NCI-H1436 (cell line): ENCODE data around the gene WNT9A.
"Not testable (repeated sequence)": the region's sequence is repeated elsewhere in the genome, so short reads cannot be mapped to it uniquely, and the experiment has no call there.

Experiments used
- DNase-seq: peaks from one replicate; lab custom pipeline; 2025; lab: John Stamatoyannopoulos, UW

WNT9A gene

GRCh38 chr1:227910511-227911153 lies 37.1 kb downstream of the WNT9A start:
- no peak for DNase-seq

GRCh38 chr1:227909923-227910328 lies 37.8 kb downstream of the WNT9A start:
- DNase-seq: not testable (repeated sequence)

- DNase-seq: no peak
Observed at GRCh38 chr1:227909188-227909587, 38.5 kb downstream of the WNT9A start.

- no peak for DNase-seq
Observed at GRCh38 chr1:227908359-227908758, 39.4 kb downstream of the WNT9A start.

- DNase-seq: no peak
Observed at GRCh38 chr1:227907439-227908015, 40.2 kb downstream of the WNT9A start.

GRCh38 chr1:227906550-227907071 lies 41.1 kb downstream of the WNT9A start:
- no peak for DNase-seq

- no peak for DNase-seq
Observed at GRCh38 chr1:227905573-227906487, 41.9 kb downstream of the WNT9A start.

GRCh38 chr1:227904541-227905335 lies 43.0 kb downstream of the WNT9A start:
- no peak for DNase-seq

- no peak for DNase-seq
Observed at GRCh38 chr1:227903614-227904501, 43.9 kb downstream of the WNT9A start.

GRCh38 chr1:227903061-227903521 lies 44.6 kb downstream of the WNT9A start:
- no peak for DNase-seq

GRCh38 chr1:227902641-227902990 lies 45.1 kb downstream of the WNT9A start:
- DNase-seq: no peak

GRCh38 chr1:227901906-227902640 lies 45.7 kb downstream of the WNT9A start:
- DNase-seq: no peak

GRCh38 chr1:227901239-227901905 lies 46.4 kb downstream of the WNT9A start:
- DNase-seq: no peak

GRCh38 chr1:227900571-227901051 lies 47.1 kb downstream of the WNT9A start:
- no peak for DNase-seq

- DNase-seq: no peak
Observed at GRCh38 chr1:227899820-227900449, 47.8 kb downstream of the WNT9A start.

GRCh38 chr1:227899141-227899819 lies 48.5 kb downstream of the WNT9A start:
- no peak for DNase-seq

- DNase-seq: no peak
Observed at GRCh38 chr1:227898502-227899140, 49.1 kb downstream of the WNT9A start.
